HFF-Myc (cell line): ENCODE data around the gene ZNF335.

ENCODE experiments used
- DNase-seq: peaks from one replicate; pipeline ENCODE4 v3.0.0-alpha.2; 2011; ENCODE audit warnings: low read depth; ENCODE audit errors: extremely low read depth
- H3K4me3 ChIP-seq: replicated peaks from 2 replicates; pipeline ENCODE4 v1.5.1; 2011; ENCODE audit warnings: low read depth, mild to moderate bottlenecking, control low read depth, low read length
- TF ChIP-seq, protein P1 (sequence below): IDR thresholded peaks from 2 replicates; pipeline ENCODE4 v1.5.1; 2012; ENCODE audit warnings: mild to moderate bottlenecking, low read depth, low read length, control low read depth; ENCODE audit errors: missing control alignments

The ZNF335 gene

GRCh38 chr20:46010491-46011391, 38.7 kb upstream of the ZNF335 start:
- TF ChIP-seq, protein P1, sequence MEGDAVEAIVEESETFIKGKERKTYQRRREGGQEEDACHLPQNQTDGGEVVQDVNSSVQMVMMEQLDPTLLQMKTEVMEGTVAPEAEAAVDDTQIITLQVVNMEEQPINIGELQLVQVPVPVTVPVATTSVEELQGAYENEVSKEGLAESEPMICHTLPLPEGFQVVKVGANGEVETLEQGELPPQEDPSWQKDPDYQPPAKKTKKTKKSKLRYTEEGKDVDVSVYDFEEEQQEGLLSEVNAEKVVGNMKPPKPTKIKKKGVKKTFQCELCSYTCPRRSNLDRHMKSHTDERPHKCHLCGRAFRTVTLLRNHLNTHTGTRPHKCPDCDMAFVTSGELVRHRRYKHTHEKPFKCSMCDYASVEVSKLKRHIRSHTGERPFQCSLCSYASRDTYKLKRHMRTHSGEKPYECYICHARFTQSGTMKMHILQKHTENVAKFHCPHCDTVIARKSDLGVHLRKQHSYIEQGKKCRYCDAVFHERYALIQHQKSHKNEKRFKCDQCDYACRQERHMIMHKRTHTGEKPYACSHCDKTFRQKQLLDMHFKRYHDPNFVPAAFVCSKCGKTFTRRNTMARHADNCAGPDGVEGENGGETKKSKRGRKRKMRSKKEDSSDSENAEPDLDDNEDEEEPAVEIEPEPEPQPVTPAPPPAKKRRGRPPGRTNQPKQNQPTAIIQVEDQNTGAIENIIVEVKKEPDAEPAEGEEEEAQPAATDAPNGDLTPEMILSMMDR = no peak
- no peak overlapping the region for H3K4me3 ChIP-seq
- DNase-seq = no peak

DNA sequence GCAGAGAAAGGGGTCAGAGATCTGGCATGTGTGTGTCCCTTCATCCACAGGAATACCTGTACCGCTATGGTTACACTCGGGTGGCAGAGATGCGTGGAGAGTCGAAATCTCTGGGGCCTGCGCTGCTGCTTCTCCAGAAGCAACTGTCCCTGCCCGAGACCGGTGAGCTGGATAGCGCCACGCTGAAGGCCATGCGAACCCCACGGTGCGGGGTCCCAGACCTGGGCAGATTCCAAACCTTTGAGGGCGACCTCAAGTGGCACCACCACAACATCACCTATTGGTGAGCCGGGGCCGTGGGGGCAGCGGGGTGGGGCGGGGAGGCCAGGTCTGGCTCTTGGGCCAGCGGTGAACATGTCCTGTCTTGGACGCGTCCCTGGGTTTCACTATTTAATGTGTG, 37.8 kb upstream of the ZNF335 start:
- no peak for DNase-seq
- TF ChIP-seq, protein P1 = no peak
- no peak overlapping the region for H3K4me3 ChIP-seq

DNA sequence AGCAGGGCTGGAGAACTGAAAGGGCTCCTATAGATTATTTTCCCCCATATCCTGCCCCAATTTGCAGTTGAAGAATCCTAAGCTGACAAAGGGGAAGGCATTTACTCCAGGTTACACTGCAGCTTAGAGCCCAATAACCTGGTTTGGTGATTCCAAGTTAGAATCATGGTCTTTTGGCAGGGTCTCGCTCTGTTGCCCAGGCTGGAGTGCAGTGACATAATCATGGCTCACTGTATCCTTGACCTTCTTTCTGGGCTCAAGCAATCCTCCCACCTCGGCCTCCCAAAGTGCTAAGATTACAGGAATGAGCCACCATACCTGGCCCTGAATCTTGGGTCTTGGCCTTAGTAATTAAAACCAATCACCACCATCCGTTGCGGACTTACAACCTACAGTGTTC, 35.7 kb upstream of the ZNF335 start:
- H3K4me3 ChIP-seq = no peak overlapping the region
- no peak for DNase-seq
- TF ChIP-seq, protein P1 = no peak

GRCh38 chr20:46006964-46007363, 35.0 kb upstream of the ZNF335 start:
- TF ChIP-seq, protein P1 = no peak
- DNase-seq = no peak
- no peak overlapping the region for H3K4me3 ChIP-seq

DNA sequence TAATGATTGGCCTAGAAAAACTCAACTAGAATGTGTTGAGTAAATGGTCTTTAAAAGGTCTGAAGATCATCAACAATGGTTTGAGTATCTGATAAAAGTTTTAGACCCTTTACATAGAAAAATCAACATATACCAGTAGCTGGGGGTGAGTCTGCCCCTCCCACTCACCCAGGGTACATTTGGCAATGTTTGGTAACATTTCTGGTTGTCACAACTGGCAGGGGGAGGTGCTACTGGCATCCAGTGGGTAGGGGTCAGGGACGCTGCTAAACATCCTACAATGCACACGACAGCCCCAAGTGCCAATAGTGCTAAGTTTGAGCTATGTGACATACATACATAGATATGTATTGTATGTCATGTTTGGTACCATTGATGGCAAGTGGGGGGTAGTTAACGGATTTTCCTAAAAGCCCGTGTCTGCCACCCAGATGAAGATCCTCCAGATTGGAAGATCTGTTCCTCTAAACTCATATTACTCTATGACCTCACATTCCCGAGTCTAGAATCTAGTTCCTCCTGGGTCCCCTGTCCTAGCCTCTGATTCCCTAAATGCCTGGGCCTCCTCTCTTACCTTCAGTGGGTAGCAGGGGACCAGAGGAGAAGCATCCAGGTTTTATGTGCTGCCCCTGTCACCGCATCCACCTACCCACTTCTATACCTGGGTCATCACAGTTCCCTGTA, 34.2 kb upstream of the ZNF335 start:
- TF ChIP-seq, protein P1 = no peak
- DNase-seq = no peak
- no peak overlapping the region for H3K4me3 ChIP-seq

DNA sequence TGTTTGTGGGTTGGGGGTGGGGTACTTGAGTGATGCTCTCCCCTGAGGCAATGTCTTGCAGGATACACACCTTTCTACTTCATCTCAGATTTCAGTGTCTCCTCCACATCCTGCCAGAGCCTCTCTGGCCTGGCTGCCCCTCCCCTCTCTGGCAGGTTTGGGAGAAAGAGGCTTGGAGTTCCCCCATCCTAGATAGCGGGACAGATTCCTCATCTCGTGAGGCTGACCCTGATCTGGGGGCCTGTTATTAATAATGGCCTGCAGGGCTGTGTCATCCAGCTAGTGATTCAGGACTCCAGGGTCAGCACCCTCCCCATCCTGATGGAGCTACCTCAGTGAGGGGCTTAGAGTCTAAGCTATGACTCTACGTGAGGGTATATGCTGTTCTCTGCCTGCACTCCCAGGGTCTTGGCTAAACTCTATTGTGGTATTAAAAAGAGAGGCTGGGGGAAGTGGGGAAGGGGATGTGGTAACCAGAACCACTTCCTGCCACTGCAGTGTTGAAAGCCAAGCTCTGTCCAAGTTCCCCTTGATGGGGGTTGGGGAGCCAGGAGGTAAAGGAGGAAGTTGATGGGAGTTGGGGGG, 33.0 kb upstream of the ZNF335 start:
- TF ChIP-seq, protein P1 = no peak
- DNase-seq = no peak
- H3K4me3 ChIP-seq = no peak overlapping the region
